ENCODE results near the gene PHF5A.

PHF5A gene

DNA sequence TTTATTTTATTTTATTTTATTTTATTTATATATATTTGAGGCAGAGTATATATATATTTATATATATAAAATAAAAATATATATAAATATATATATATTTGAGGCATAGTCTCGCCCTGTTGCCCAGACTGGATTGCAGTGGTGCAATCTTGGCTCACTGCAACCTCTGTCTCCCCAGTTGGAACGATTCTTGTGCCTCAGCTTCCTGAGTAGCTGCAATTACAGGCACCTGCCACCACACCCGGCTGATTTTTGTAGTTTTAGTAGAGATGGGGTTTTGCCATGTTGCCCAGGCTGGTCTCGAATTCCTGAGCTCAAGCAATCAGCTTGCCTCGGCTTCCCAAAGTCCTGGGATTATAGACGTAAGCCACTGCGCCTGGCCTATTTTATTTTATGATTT, 31.8 kb upstream of the PHF5A start:
- Histone ChIP-seq H3K9me3 (ENCODE audit: severe bottlenecking) (no peaks in the 10 kb centered on the region), H3K27ac (ENCODE audit: poor library complexity, severe bottlenecking) (no peak overlapping the region), H3K27me3 (ENCODE audit: insufficient read depth, poor library complexity, severe bottlenecking) (no peaks in the 10 kb centered on the region), H3K4me3 (ENCODE audit: severe bottlenecking) (no peak overlapping the region), H3K4me1 (ENCODE audit: insufficient read depth, poor library complexity, severe bottlenecking) (no peaks in the 10 kb centered on the region), H3K36me3 (ENCODE audit: low read depth) (peaks cover 27% of the 10 kb centered on the region)
- TF ChIP-seq CTCF (IDR thresholded peaks at IDR 0.05; ENCODE audit: poor library complexity, severe bottlenecking): no peak
- DNase-seq (ENCODE audit: low spot score) (no peak), ATAC-seq (ENCODE audit: low read depth) (no peak)

DNA sequence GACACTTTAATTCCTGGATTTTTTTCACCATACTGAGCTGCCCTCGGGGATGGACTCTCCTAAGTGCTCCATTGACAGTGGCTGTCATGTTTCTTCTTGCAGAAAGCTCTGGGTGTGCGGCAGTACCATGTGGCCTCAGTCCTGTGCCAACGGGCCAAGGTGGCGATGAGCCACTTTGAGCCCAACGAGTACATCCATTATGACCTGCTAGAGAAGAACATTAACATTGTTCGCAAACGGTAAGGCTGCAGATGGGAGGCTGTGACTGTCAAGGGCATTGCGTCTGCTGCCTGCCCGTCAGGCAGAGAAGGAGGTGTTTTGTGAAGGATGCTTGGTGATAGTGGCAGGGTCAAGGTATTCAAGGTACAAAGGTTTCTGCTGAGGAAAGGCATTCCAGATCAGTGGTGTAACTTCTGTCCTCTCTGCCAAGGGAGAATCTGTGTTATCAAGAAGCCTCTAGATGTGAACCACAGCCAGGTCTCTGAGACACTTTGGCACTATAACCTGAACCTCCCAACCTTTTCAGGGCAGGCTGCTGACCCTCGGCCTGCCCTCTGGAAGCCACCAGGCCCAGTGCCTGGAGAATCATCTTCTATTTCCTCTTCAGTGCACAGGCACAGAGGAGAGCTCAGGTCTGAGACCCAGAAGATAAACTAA, 31.3 kb upstream of the PHF5A start:
- peaks cover 27% of the 10 kb centered on the region for H3K36me3 ChIP-seq (ENCODE audit: low read depth)
- DNase-seq (ENCODE audit: low spot score) (no peak), ATAC-seq (ENCODE audit: low read depth) (no peak)
- TF ChIP-seq CTCF (IDR thresholded peaks at IDR 0.05; ENCODE audit: poor library complexity, severe bottlenecking): no peak
- no peaks in the 10 kb centered on the region for H3K4me1 ChIP-seq (ENCODE audit: insufficient read depth, poor library complexity, severe bottlenecking)
- no peak overlapping the region for H3K4me3 ChIP-seq (ENCODE audit: severe bottlenecking)
- no peaks in the 10 kb centered on the region for H3K27me3 ChIP-seq (ENCODE audit: insufficient read depth, poor library complexity, severe bottlenecking)
- no peak overlapping the region for H3K27ac ChIP-seq (ENCODE audit: poor library complexity, severe bottlenecking)
- no peaks in the 10 kb centered on the region for H3K9me3 ChIP-seq (ENCODE audit: severe bottlenecking)

GRCh38 chr22:41498303-41498835, 29.9 kb upstream of the PHF5A start:
- Histone ChIP-seq H3K36me3 (ENCODE audit: low read depth) (peaks cover 26% of the 10 kb centered on the region), H3K9me3 (ENCODE audit: severe bottlenecking) (no peaks in the 10 kb centered on the region), H3K4me3 (ENCODE audit: severe bottlenecking) (no peak overlapping the region), H3K27me3 (ENCODE audit: insufficient read depth, poor library complexity, severe bottlenecking) (no peaks in the 10 kb centered on the region), H3K4me1 (ENCODE audit: insufficient read depth, poor library complexity, severe bottlenecking) (no peaks in the 10 kb centered on the region), H3K27ac (ENCODE audit: poor library complexity, severe bottlenecking) (no peak overlapping the region)
- ATAC-seq (ENCODE audit: low read depth) (no peak), DNase-seq (ENCODE audit: low spot score) (no peak)
- no peak for TF ChIP-seq CTCF (IDR thresholded peaks at IDR 0.05; ENCODE audit: poor library complexity, severe bottlenecking)

DNA sequence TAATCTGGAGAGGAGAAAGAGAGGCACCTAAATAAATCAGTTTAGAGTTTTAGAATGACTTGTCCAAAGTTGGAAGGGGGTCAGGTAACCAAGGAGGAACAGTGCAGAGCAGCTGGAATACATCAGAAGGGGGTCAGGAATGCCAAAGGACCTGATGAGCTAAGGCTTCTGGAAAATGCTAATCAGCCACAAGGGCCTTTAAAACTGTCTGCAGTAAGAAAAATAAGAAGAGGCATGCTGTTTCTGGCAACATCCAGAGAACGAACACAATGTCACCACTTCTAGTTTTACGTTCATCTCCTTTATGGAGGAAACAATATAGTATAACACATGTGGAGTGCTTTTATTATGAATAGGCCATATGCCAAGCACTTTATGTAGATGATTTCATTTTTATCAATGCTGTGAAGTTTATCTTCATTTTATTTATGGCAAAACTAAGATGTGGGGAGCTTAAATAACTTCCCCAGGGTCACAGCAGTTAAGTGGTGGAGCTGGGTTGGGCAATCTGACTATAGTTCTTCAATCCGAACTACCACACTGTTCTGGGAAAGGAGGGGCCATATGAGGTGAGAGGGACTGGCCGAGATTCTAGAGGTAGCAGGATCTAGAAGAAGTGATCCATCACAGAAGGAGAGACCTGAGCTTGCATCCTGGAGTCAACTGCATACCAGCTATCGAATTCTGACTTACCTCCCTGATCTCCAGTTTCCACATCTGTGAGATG, 23.0 kb upstream of the PHF5A start:
- ATAC-seq (ENCODE audit: low read depth) (no peak), DNase-seq (ENCODE audit: low spot score) (no peak)
- Histone ChIP-seq H3K4me3 (ENCODE audit: severe bottlenecking) (no peak overlapping the region), H3K27me3 (ENCODE audit: insufficient read depth, poor library complexity, severe bottlenecking) (no peaks in the 10 kb centered on the region), H3K4me1 (ENCODE audit: insufficient read depth, poor library complexity, severe bottlenecking) (no peaks in the 10 kb centered on the region), H3K9me3 (ENCODE audit: severe bottlenecking) (no peaks in the 10 kb centered on the region), H3K36me3 (ENCODE audit: low read depth) (no peaks in the 10 kb centered on the region), H3K27ac (ENCODE audit: poor library complexity, severe bottlenecking) (no peak overlapping the region)
- TF ChIP-seq CTCF (IDR thresholded peaks at IDR 0.05; ENCODE audit: poor library complexity, severe bottlenecking): no peak

Data from RWPE2 (cell line).